ENCODE measurements around the gene NKIRAS1.

DNA sequence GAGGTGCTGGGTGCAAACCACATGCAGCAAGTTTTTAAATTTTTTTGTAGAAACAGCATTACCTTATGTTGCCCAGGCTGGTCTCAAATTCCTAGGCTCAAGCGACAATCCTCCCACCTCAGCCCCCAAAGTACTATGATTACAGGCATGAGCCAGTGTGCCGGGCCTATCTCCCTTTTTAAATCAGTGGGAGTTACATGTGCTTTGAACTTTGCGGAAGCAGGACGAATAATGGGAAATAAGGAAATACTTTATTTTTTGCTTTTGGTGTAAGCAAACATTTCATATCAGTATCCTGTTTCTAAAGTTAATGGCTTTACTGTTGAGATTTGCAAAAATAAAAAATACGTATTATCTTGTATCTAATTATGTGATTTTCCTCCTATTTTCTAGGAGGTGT lies 37.4 kb upstream of the NKIRAS1 start:
- TF ChIP-seq POLR2A (IDR thresholded peaks at IDR 0.05; ENCODE audit: low read depth, low read length) (no peak), TAF1 (IDR thresholded peaks at IDR 0.05; ENCODE audit: borderline replicate concordance, low read depth, low read length) (no peak), POLR2AphosphoS5 (IDR thresholded peaks at IDR 0.05; ENCODE audit: low read depth, low read length) (no peak)
